ENCODE results near the gene TMEM242. TPM values are rescaled to one million over a fixed set of nuclear protein-coding genes. Genes with fewer than 3 reads are reported as not detected.
"Not testable (repeated sequence)": the region's sequence is repeated elsewhere in the genome, so short reads cannot be mapped to it uniquely, and the experiment has no call there.

The TMEM242 gene
- 19.4 TPM for total RNA-seq
- long read RNA-seq, full-length matches to known transcripts, result 34 of 44 reads
- long read RNA-seq, partial matches to known transcripts, result 0 of 44 reads
- long read RNA-seq, other reads (novel, unspliced or antisense), result 10 of 44 reads

- intact Hi-C loops (cut with micrococcal nuclease), result loop anchor here (10.0 kb wide), 1 partner anchor 261 kb away; no protein-coding TSS in a partner anchor
- DNase-seq, result peak; percentile 94
- peak; percentile 96 for ATAC-seq
Observed at GRCh38 chr6:157323255-157323965, at the start of gene TMEM242. TSS of gene TMEM242 (minus strand) at chr6:157323519. CDS start at chr6:157323499, 20 bp downstream.

DNA sequence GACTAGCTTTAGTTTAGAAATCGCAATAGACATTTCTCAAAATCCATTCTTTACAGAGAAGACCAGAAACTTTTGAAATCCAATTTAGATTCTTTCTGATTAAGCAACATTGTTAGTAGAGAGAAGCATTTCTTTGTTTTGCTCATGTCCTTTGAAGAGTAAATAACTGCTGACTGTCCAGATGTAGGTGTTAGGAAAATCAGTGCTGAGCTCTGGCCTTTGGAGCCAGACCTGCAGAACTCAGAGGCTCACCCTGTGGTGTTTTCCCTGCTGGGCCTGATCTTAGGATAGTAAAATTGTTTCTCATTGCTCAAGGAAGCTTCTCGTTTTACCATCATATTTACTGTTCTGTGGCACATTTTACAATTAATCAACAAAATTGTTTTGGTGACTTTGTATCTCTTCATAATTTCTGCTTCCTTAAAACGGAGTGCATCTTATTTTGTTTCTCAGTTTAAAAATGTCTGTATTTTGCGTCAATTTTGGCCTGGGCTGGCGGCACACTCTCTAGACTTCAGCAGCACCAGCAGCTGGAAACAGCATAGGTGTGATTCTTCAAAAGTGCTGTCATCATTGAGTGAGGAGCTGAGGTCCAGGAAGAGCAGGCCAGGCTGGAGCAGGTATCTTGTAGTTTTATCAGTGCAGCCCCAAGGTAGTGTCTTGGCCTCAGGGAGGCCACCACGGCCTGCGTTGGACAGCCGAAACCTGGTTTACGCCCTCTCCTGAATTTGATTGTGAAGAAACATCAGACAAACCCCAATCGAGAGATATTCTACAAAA, 49.4 kb upstream of the TMEM242 start:
- intact Hi-C loops (cut with micrococcal nuclease), result no loop called here
- no peak for ATAC-seq
- DNase-seq, result no peak

DNA sequence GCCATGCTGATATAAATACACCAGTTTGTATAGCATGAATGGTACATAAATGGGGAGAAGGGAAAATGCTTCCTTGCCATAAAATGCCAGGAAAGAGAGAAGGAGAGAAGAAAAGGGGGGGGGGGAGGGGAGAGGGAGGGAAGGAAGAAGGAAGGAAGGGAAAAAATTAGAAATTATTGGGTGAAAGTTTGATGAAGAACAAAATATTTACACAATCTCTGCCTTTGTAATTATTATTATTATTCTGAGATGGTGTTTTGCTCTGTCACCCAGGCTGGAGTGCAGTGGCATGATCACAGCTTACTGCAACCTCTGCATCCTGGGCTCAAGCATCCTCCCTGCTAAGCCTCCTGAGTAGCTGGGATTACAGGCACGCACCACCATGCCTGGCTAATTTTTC, 47.4 kb upstream of the TMEM242 start:
- DNase-seq, result no peak
- intact Hi-C loops (cut with micrococcal nuclease), result no loop called here
- no peak for ATAC-seq

- ATAC-seq (no peak), DNase-seq (no peak)
- intact Hi-C loops (cut with micrococcal nuclease), result no loop called here
Observed at GRCh38 chr6:157368359-157369049, 45.2 kb upstream of the TMEM242 start.

DNA sequence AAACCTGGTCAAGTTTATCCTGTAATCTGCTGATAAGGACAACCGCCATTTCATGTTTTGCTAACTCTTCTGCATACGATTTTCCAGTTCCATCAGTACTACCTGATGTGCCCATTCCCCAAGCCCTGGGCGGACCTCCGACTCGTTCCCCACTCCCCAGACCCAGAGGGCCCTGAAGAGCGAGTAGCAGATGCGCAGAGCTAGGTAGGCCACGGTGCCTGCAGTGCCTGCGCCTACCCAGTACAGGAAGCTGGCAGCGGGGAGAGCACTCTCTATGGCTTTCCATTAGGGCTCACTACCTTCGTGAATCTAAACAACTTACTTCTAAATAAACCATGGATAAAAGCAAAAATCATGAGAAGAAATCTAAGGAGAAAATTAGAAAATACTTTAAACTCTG, 43.3 kb upstream of the TMEM242 start:
- intact Hi-C loops (cut with micrococcal nuclease), result no loop called here
- ATAC-seq (no peak), DNase-seq (no peak)

- DNase-seq (no peak), ATAC-seq (no peak)
- intact Hi-C loops (cut with micrococcal nuclease), result no loop called here
Observed at GRCh38 chr6:157364705-157365104, 41.4 kb upstream of the TMEM242 start.

DNA sequence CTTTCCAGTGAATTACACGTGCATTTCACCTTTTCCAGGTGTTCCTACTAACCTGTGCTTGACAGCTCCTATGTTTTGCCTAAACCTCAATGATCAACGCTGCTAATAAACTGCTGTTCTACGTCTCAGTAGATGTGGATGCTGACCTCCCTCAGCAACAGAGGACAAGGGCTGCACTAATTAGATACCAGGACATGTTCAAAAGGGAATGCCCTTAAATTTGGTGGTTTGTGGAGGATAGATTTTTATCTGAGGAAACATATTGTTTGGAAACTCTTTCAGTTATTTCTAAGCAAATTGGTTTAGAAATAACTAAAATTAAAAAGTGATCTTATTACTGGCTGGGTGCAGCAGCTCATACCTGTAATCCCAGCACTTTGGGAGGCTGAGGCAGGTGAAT, 38.6 kb upstream of the TMEM242 start:
- intact Hi-C loops (cut with micrococcal nuclease), result no loop called here
- DNase-seq (no peak), ATAC-seq (no peak)

DNA sequence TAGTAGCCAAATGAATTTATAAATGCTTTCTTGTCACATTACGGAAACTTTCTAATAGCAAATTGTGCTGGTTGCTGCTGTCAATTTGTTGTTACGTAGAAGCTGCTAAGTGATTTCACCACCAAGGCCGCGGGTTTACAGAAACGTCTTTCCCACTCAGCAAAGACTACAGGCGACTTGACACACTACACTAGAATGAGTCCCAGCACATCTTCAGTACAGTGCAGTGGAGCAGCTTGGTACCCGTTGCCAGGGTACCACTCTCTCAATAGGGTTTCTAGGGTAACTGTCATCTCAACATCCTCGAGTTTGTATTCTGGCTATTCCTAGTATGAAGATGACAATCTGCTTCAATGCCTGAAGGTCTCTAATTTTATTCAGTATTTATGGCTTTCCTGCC, 35.0 kb upstream of the TMEM242 start:
- no peak for DNase-seq
- ATAC-seq, result no peak
- intact Hi-C loops (cut with micrococcal nuclease), result no loop called here

GRCh38 chr6:157346373-157346772, 23.1 kb upstream of the TMEM242 start:
- no peak for DNase-seq
- intact Hi-C loops (cut with micrococcal nuclease), result no loop called here
- no peak for ATAC-seq

GRCh38 chr6:157343732-157344131, 20.4 kb upstream of the TMEM242 start:
- DNase-seq (no peak), ATAC-seq (no peak)
- intact Hi-C loops (cut with micrococcal nuclease), result no loop called here

DNA sequence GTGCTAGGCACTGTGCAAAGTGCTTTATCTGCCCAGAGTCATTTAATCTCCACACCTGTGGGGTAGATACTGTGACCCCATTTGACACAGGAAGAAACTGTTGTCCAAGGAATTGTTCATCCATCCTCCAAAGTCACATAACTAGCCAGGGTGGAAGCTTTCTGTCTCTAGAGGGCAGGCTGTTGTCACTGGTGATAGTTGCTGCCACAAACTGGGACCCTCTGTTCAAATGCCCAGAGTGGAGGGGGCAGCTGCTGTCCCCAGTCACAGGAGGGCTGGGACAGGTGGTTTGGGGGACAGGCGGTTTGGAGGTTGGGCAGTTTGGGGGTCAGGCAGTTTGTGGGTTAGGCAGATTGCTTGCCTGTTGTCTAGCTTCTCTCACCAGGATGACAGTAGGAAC, 16.1 kb upstream of the TMEM242 start:
- DNase-seq, result no peak
- intact Hi-C loops (cut with micrococcal nuclease), result no loop called here
- ATAC-seq, result no peak

- intact Hi-C loops (cut with micrococcal nuclease), result no loop called here
- no peak for ATAC-seq
- DNase-seq, result no peak
Observed at GRCh38 chr6:157337751-157338150, 14.4 kb upstream of the TMEM242 start.

DNA sequence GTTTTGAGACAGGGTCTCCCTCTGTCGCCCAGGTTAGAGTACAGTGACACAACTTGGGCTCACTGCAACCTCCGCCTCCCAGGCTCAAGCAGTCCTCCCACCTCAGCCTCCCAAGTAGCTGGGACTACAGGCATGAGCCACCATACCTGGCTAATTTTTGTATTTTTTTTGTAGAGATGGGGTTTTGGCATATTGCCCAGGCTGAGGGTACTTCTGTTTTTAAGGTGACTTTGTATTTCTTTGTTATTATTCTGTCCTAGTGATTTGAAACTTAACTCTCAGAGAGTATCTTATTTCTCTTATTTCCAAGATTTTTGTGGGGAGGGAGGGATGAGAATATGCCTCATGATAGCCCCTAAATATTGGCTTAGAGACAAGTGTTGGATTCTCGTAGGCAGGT, 14.0 kb upstream of the TMEM242 start:
- ATAC-seq; intact Hi-C loops (cut with micrococcal nuclease); DNase-seq: not testable (repeated sequence)

DNA sequence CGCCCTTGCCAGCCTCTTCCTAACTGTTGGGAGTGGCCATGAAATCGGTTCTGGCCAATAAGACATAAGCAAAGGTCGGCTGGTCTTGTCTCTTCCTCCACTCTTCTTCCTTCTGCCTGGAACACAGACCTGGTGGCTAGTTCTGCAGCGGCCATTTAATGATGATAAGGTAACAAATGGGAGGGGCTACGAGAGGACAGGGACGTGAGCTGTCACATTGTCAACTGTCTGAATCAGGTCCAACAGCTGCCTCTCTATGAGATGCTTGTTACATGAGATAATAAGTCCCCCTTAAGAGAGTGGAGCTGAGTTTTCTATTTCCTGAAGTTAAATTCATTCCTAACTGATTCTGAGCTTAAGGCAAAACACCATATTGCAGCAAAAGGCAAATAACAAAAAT, 12.5 kb upstream of the TMEM242 start:
- ATAC-seq, result peak; percentile 73
- no peak for DNase-seq
- intact Hi-C loops (cut with micrococcal nuclease), result no loop called here

- ATAC-seq (no peak), DNase-seq (no peak)
- intact Hi-C loops (cut with micrococcal nuclease), result no loop called here
Observed at GRCh38 chr6:157333956-157334355, 10.6 kb upstream of the TMEM242 start.

DNA sequence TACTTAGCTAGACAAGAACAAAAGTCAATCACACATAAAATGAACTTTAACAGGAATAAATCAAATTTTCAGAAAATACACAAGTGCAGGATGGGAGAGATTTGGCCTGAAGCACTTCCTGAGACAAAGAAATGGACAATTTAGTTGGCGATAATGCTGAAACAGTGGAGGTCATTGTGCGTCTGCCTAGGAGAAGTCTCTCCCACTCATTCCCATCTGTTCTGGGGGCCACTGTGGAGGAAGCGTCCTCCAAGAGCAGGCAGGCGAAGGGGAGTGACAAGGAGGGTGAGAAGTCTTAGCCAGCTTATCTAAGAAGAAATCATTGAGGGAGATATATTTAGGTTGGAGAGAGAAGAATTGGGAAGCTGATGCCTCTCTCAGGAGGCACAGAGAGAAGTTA, 10.2 kb upstream of the TMEM242 start:
- intact Hi-C loops (cut with micrococcal nuclease), result no loop called here

DNA sequence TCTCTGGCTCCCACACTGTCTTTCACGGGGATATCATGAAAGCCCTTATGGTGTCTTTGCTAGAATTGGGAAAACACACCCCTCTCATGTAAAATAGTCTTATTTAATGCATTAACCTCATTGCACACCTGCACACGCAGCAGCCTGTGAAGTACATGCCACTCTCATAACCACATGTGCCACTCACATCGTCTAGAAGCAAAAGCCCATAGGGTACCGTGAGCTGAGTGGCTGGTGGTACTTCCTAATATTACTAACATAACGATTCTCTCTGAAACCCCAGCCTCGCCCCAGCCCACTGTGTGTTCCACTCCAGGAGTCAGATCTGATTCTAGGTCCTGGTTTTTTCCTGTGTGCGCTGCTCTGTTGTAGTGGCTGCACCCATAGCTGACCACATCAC, 9.5 kb upstream of the TMEM242 start:
- no peak for DNase-seq
- ATAC-seq, result no peak
- intact Hi-C loops (cut with micrococcal nuclease), result no loop called here

More for the DNA sequence above, 10.2 kb upstream of the TMEM242 start:
- DNase-seq (no peak), ATAC-seq (no peak)

- ATAC-seq (peak; percentile 84), DNase-seq (no peak)
- intact Hi-C loops (cut with micrococcal nuclease), result no loop called here
Observed at GRCh38 chr6:157330831-157331230, 7.5 kb upstream of the TMEM242 start.

DNA sequence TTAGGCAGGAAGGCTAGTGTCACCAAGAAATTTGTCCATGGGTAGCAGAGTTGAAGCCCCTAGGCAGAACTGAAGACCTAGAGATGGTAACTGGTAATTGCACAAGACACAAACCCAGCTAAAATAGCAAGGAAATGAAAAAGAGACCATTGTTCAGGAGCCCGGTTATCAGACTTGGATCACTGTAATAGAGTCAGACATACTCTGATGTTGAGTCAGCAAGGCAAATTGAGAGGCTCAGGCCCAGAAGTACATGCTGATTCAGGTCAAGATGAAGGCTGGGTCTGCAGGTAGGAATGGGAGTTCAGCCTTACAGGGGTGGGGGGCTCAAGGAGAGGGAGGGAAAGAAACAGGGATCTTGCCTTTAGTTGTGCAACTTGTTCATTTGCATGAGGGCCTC, 6.5 kb upstream of the TMEM242 start:
- no peak for ATAC-seq
- intact Hi-C loops (cut with micrococcal nuclease), result loop anchor here (10.0 kb wide), 1 partner anchor 255 kb away; no protein-coding TSS in a partner anchor
- DNase-seq, result no peak

Measured in left ventricle myocardium superior (tissue), 1 donor.